ENCODE results near the gene CEP72.

GRCh38 chr5:620152-620551 lies 8.0 kb downstream of the CEP72 start:
- no peak for TF ChIP-seq CTCF (IDR thresholded peaks at IDR 0.05; ENCODE audit: low read depth, low read length)
- no peak for TF ChIP-seq EZH2phosphoT487 (IDR thresholded peaks at IDR 0.05; ENCODE audit: low read depth)

Data from OCI-LY3 (cell line).